ENCODE results near the gene PLA2G3. TPM values are rescaled to one million over a fixed set of nuclear protein-coding genes. Genes with fewer than 3 reads are reported as not detected.

Gene PLA2G3
- total RNA-seq, 2 experiments from 2014 or later: not detected

GRCh38 chr22:31140746-31141145 lies 438 bp upstream of the PLA2G3 start:
- Mint-ChIP-seq H3K27ac (no peak overlapping the region), H3K9me3 (ENCODE audit: low read depth) (no peaks in the 10 kb centered on the region), H3K4me1 (peaks cover 5% of the 10 kb centered on the region), H3K36me3 (no peaks in the 10 kb centered on the region), H3K27me3 (peaks cover 4% of the 10 kb centered on the region), H3K4me3 (no peak overlapping the region)
- ATAC-seq: no peak
- DNase-seq: no peak
- CTCF ChIA-PET: no interaction called here

GRCh38 chr22:31139066-31139465 lies 1.2 kb downstream of the PLA2G3 start:
- Mint-ChIP-seq H3K27ac (no peak overlapping the region), H3K4me3 (no peak overlapping the region), H3K4me1 (peaks cover 2% of the 10 kb centered on the region), H3K36me3 (no peaks in the 10 kb centered on the region), H3K27me3 (peaks cover 4% of the 10 kb centered on the region), H3K9me3 (ENCODE audit: low read depth) (no peaks in the 10 kb centered on the region)
- ATAC-seq (no peak), DNase-seq (no peak)
- CTCF ChIA-PET: no interaction called here

- DNase-seq (no peak), ATAC-seq (no peak)
- CTCF ChIA-PET: no interaction called here
Measured at GRCh38 chr22:31138126-31138525, 2.2 kb downstream of the PLA2G3 start.

GRCh38 chr22:31137721-31138120 lies 2.6 kb downstream of the PLA2G3 start:
- CTCF ChIA-PET: no interaction called here
- H3K4me1 Mint-ChIP-seq: no peaks in the 10 kb centered on the region
- DNase-seq (no peak), ATAC-seq (no peak)
- no peak overlapping the region for H3K4me3 Mint-ChIP-seq
- H3K9me3 Mint-ChIP-seq (ENCODE audit: low read depth): no peaks in the 10 kb centered on the region
- peaks cover 4% of the 10 kb centered on the region for H3K27me3 Mint-ChIP-seq
- H3K27ac Mint-ChIP-seq: no peak overlapping the region
- no peaks in the 10 kb centered on the region for H3K36me3 Mint-ChIP-seq

More at GRCh38 chr22:31138126-31138525, 2.2 kb downstream of the PLA2G3 start:
- Mint-ChIP-seq H3K4me3 (no peak overlapping the region), H3K27me3 (peaks cover 4% of the 10 kb centered on the region), H3K9me3 (ENCODE audit: low read depth) (no peaks in the 10 kb centered on the region), H3K27ac (no peak overlapping the region), H3K36me3 (no peaks in the 10 kb centered on the region), H3K4me1 (no peaks in the 10 kb centered on the region)

- H3K9me3 Mint-ChIP-seq (ENCODE audit: low read depth): no peaks in the 10 kb centered on the region
- ATAC-seq: no peak
- DNase-seq: no peak
- H3K27ac Mint-ChIP-seq: no peak overlapping the region
- H3K27me3 Mint-ChIP-seq: peaks cover 4% of the 10 kb centered on the region
- H3K36me3 Mint-ChIP-seq: no peaks in the 10 kb centered on the region
- no peak overlapping the region for H3K4me3 Mint-ChIP-seq
- CTCF ChIA-PET: no interaction called here
- H3K4me1 Mint-ChIP-seq: no peaks in the 10 kb centered on the region
Measured at GRCh38 chr22:31136711-31137110, 3.6 kb downstream of the PLA2G3 start.

- Mint-ChIP-seq H3K27me3 (peaks cover 4% of the 10 kb centered on the region), H3K27ac (no peak overlapping the region), H3K36me3 (no peaks in the 10 kb centered on the region), H3K4me1 (no peaks in the 10 kb centered on the region), H3K9me3 (ENCODE audit: low read depth) (no peaks in the 10 kb centered on the region), H3K4me3 (no peak overlapping the region)
- DNase-seq: no peak
- CTCF ChIA-PET: interaction anchor here (1.1 kb wide), 1 partner anchor 29 kb away, joined by 4 read pairs; the partner anchor contains the start of gene SELENOM
- ATAC-seq: no peak
Measured at GRCh38 chr22:31136155-31136554, 4.2 kb downstream of the PLA2G3 start.

GRCh38 chr22:31135706-31136105 lies 4.6 kb downstream of the PLA2G3 start:
- Mint-ChIP-seq H3K36me3 (no peaks in the 10 kb centered on the region), H3K4me3 (no peak overlapping the region), H3K9me3 (ENCODE audit: low read depth) (no peaks in the 10 kb centered on the region), H3K27me3 (peaks cover 4% of the 10 kb centered on the region), H3K27ac (no peak overlapping the region), H3K4me1 (no peaks in the 10 kb centered on the region)
- no peak for DNase-seq
- no peak for ATAC-seq
- CTCF ChIA-PET: interaction anchor here (1.1 to 1.7 kb wide), 2 partner anchors 13 to 28 kb away, joined by 4 to 5 read pairs; partner anchors contain the start of gene SELENOM

GRCh38 chr22:31134688-31135087 lies 5.6 kb downstream of the PLA2G3 start:
- CTCF ChIA-PET: interaction anchor here (1.7 kb wide), 1 partner anchor 14 kb away, joined by 5 read pairs; no protein-coding TSS in a partner anchor
- H3K27me3 Mint-ChIP-seq: peaks cover 2% of the 10 kb centered on the region
- no peaks in the 10 kb centered on the region for H3K4me1 Mint-ChIP-seq
- DNase-seq: no peak
- H3K9me3 Mint-ChIP-seq (ENCODE audit: low read depth): no peaks in the 10 kb centered on the region
- H3K27ac Mint-ChIP-seq: no peak overlapping the region
- no peaks in the 10 kb centered on the region for H3K36me3 Mint-ChIP-seq
- no peak for ATAC-seq
- no peak overlapping the region for H3K4me3 Mint-ChIP-seq

- DNase-seq (no peak), ATAC-seq (no peak)
- CTCF ChIA-PET: interaction anchor here (1.7 kb wide), 1 partner anchor 14 kb away, joined by 5 read pairs; no protein-coding TSS in a partner anchor
- H3K27me3 Mint-ChIP-seq: no peaks in the 10 kb centered on the region
- no peaks in the 10 kb centered on the region for H3K4me1 Mint-ChIP-seq
- no peak overlapping the region for H3K27ac Mint-ChIP-seq
- no peaks in the 10 kb centered on the region for H3K9me3 Mint-ChIP-seq (ENCODE audit: low read depth)
- no peaks in the 10 kb centered on the region for H3K36me3 Mint-ChIP-seq
- no peak overlapping the region for H3K4me3 Mint-ChIP-seq
Measured at GRCh38 chr22:31133911-31134310, 6.4 kb downstream of the PLA2G3 start.

- Mint-ChIP-seq H3K27me3 (no peaks in the 10 kb centered on the region), H3K27ac (no peak overlapping the region), H3K9me3 (ENCODE audit: low read depth) (no peaks in the 10 kb centered on the region), H3K36me3 (no peaks in the 10 kb centered on the region), H3K4me1 (no peaks in the 10 kb centered on the region), H3K4me3 (no peak overlapping the region)
- no peak for ATAC-seq
- no peak for DNase-seq
- CTCF ChIA-PET: no interaction called here
Measured at GRCh38 chr22:31130873-31131272, 9.4 kb downstream of the PLA2G3 start.

- CTCF ChIA-PET: interaction anchor here (0.6 to 1.7 kb wide), 2 partner anchors 20 to 27 kb away, joined by 3 to 5 read pairs; partner anchors contain the start of gene SELENOM
- no peak for DNase-seq
- no peak overlapping the region for H3K4me3 Mint-ChIP-seq
- H3K27me3 Mint-ChIP-seq: no peaks in the 10 kb centered on the region
- ATAC-seq: no peak
- H3K36me3 Mint-ChIP-seq: no peaks in the 10 kb centered on the region
- H3K4me1 Mint-ChIP-seq: no peaks in the 10 kb centered on the region
- H3K9me3 Mint-ChIP-seq (ENCODE audit: low read depth): no peaks in the 10 kb centered on the region
- H3K27ac Mint-ChIP-seq: no peak overlapping the region
Measured at GRCh38 chr22:31128156-31128555, 12.2 kb downstream of the PLA2G3 start.

- no peak for DNase-seq
- Mint-ChIP-seq H3K4me1 (no peaks in the 10 kb centered on the region), H3K27me3 (no peaks in the 10 kb centered on the region), H3K9me3 (ENCODE audit: low read depth) (no peaks in the 10 kb centered on the region), H3K36me3 (no peaks in the 10 kb centered on the region), H3K27ac (no peak overlapping the region), H3K4me3 (no peak overlapping the region)
- ATAC-seq: no peak
- CTCF ChIA-PET: interaction anchor here (1.7 kb wide), 1 partner anchor 20 kb away, joined by 5 read pairs; the partner anchor contains the start of gene SELENOM
Measured at GRCh38 chr22:31127181-31127772, 13.0 kb downstream of the PLA2G3 start.

GRCh38 chr22:31126869-31127175 lies 13.5 kb downstream of the PLA2G3 start:
- H3K36me3 Mint-ChIP-seq: no peaks in the 10 kb centered on the region
- H3K4me1 Mint-ChIP-seq: no peaks in the 10 kb centered on the region
- CTCF ChIA-PET: no interaction called here
- H3K27me3 Mint-ChIP-seq: no peaks in the 10 kb centered on the region
- DNase-seq (no peak), ATAC-seq (no peak)
- H3K9me3 Mint-ChIP-seq (ENCODE audit: low read depth): no peaks in the 10 kb centered on the region
- no peak overlapping the region for H3K4me3 Mint-ChIP-seq
- no peak overlapping the region for H3K27ac Mint-ChIP-seq

GRCh38 chr22:31126128-31126868 lies 14.0 kb downstream of the PLA2G3 start:
- H3K4me1 Mint-ChIP-seq: no peaks in the 10 kb centered on the region
- DNase-seq (no peak), ATAC-seq (no peak)
- no peaks in the 10 kb centered on the region for H3K36me3 Mint-ChIP-seq
- no peak overlapping the region for H3K4me3 Mint-ChIP-seq
- H3K27me3 Mint-ChIP-seq: no peaks in the 10 kb centered on the region
- CTCF ChIA-PET: interaction anchor here (0.6 kb wide), 1 partner anchor 748 kb away, joined by 3 read pairs; no protein-coding TSS in a partner anchor
- no peak overlapping the region for H3K27ac Mint-ChIP-seq
- H3K9me3 Mint-ChIP-seq (ENCODE audit: low read depth): no peaks in the 10 kb centered on the region

Data from activated CD8-positive, alpha-beta memory T cell treated with anti-CD3 and anti-CD28 coated beads, Interleukin-2, amount 10 ng/mL, durations not matched to agents 7 days and 5 days (primary cell).